Putamen (tissue), 1 donor: ENCODE results near the gene STRBP.

Source experiments
- DNase-seq: peaks from one replicate; pipeline ENCODE4 v3.0.0-alpha.2; 2016; ENCODE audit warnings: low spot score

Gene STRBP

DNA sequence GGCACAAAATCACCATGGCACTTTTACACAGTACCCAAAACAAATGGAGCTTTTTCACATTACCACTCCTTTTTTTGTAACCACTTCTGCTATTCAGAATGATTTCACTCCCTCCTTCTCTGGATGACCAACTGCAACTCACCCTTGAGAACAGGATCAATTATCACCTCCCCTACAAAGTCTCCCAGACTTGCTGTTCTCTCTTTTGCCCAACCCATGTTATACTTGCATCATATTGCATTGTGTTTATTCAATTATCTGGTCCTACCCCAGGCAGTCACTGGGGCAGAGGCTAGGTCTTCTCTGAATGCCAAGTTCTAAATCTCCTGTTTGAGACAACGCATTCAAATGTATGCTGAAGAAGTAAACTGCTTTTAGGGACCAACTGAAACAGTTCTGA, 139.0 kb downstream of the STRBP start:
- DNase-seq = no peak

DNA sequence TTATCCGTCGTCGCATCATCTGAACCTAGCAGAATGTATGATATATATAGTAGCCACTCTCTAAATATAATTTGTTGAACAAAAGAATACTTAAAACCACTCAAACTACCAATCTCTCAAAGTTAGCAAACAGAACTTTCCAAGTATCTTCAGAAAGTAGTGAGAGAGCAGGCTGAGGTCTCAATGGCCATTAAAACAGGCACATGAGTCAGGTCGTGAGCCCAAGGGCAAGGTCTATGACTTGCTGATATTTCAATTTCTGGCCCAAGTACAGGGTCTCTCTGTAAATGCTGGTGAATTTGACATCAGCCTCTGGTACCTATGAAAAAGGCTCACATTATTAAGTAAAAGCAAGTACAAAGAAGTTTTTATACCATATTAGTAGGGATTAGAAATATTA, 139.8 kb downstream of the STRBP start:
- no peak for DNase-seq

DNA sequence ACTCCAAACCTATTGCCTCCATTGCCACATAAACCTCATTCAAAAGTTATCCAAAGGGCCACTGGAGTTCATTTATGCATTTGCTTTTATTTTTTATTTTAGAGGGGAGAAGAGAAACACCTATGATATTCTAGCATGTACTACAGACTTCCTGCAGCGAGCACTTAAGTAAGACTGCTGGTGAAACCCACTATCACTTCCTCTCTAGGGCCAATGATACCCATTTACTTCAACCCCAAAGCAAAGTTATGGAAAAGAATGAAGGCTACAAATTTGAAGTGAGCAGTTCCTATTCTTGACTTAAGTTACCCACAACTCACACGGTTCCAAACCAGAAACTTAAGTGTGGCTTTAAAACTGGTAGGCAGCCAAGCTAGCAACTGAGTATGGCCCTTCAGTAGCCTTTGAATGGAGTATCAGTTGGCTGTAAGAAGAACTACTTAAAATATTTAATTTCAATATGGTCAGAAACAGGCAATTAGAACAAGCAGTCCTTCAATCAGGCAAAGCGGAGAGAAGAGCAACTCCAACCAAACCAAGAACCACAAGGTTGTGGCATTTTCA, 140.8 kb downstream of the STRBP start:
- no peak for DNase-seq

DNA sequence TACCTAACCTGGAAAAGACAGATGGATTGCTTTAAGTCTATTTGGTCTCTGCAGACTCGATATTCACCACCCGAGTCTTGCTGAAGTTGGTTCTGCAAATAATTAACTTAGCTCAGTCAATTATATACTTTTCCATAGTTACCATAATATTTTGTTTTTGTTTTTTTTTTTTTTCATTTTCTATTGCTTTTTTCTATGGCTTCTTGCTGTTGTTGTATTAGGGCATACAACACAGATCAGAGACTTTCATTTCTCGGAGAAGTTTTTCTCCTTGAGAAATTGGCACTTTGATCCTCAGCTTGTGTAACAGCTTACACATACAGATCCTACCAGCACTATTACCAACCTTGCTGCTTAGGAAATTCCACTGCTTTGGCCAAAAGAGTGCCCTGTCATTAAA, 146.9 kb downstream of the STRBP start:
- DNase-seq = no peak

DNA sequence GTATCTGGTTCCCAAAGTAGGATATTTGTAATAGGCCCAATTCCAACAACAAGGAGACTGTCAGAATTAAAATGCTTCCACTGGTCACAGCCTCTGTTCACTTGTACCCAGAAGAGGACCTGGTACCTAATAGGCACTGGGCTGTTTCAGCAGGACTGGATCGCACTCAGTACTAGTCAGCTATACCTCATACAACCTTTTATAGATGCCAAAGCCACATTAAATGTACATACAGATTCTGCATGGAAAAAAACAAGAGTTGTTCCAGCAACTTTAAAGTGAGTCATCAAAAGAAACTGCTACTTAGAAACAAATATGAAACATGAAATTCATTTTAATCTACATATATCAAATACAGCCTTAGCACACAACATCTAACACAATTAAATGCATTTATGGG, 147.4 kb downstream of the STRBP start:
- DNase-seq = no peak

DNA sequence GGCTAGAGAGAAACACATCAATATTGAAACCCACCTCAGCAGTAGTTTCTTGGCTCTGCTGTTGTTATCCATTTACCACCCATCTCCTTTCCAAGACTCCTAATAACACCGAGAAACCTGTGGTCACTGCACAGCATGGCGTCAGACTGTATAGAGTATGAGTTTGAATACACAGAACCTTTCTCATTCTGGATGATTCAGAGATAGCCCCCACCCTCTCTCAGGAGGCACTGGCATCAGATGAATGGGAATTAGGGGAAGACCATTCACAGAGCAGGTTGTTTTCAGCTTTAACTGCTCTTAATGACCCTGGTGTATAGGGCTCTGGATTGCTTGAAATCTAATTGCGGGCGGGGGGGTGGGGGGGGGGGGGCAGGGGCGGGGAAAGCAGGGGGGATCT, 148.3 kb downstream of the STRBP start:
- DNase-seq = no peak

DNA sequence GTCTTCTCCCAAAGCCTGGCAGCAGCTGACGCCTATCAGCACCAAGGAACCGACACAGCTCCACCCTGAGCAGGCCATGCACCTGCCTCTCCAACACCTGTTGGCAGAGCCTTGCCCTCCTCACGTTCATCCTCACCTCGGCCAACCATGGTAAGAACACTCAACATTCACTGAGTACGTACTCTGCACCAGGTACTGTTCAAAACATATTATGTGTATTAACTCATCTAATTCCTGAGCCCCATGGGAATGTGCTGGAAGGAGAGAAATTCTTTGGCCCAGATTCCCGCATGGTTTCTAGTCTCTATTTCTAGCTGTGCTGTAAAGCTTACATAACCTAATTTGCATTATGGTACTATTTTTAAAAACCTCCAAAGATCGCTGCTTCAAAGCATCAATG, 148.8 kb downstream of the STRBP start:
- DNase-seq = peak; percentile 71

DNA sequence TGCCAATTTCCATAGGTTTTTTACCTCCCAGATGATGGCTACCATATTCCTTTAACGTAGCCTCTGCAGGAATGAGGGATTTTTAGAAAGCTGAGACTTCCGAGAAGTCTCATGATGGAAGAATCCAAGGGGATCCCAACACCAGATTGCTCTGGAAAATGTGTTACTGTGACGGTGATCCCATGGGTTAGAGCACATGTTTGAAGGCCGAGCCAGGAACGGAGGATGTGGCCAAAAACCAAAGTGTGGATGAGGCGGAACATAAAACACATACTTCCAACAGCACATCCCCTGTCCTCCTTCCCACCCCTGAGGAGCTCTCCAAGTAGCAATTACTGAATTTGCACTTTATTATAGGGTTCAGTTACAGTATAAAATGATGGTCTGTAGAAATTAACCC, 152.3 kb downstream of the STRBP start:
- DNase-seq = no peak

DNA sequence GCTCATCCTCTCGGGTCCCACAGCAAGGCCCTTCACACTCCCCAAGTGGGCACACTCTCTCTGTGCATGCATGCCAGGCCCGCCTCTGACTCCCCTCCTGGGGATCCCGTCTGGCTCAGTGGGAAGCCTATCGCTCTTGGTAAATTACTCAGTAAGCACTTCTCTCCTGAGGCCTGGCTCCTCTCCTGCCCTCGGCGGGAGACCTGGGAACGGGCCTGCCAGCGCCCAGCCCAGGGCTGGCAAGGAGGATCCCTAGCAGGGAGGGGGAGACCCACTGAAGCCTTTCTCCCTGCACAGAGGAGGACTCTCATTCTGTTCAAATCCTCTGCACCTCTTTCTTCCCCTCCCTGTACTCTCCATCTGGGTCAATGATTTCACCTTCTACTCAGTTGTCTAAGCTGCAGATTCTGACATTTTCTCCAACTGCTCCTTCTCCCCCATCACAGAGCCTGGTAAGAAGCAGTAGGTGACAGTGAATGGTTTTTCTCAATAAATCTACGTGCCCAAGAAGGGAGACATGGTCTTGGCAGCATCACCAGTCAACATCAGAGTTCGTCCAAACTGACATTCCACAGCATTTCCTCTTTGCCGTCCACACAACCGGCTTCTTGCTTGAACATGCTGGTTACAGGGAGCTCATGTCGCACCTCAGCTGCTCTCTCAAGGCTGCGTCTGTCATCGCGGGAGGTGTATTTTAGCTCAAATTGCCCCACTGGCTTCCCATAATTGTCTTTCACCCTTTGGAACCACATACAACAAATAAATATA, 153.1 kb downstream of the STRBP start:
- no peak for DNase-seq

DNA sequence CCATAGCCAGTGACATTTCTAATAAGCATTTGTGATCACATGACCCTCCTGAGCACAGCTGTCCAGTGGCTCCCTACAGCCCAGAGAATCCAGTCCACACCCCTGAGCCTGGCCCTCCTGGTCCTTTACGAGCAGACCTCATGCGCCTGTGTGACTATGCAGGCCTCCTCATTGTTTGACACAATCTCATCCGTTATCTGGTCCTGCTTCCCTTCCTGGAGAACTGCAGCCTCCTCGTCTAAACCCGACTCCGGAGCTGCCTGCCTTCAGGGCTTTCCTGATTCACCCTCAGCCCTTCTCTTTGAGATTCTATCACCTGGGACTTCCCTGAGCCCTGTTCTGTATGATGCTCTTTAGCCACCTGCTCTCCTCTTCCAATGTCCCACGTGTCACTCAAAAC, 155.2 kb downstream of the STRBP start:
- no peak for DNase-seq

DNA sequence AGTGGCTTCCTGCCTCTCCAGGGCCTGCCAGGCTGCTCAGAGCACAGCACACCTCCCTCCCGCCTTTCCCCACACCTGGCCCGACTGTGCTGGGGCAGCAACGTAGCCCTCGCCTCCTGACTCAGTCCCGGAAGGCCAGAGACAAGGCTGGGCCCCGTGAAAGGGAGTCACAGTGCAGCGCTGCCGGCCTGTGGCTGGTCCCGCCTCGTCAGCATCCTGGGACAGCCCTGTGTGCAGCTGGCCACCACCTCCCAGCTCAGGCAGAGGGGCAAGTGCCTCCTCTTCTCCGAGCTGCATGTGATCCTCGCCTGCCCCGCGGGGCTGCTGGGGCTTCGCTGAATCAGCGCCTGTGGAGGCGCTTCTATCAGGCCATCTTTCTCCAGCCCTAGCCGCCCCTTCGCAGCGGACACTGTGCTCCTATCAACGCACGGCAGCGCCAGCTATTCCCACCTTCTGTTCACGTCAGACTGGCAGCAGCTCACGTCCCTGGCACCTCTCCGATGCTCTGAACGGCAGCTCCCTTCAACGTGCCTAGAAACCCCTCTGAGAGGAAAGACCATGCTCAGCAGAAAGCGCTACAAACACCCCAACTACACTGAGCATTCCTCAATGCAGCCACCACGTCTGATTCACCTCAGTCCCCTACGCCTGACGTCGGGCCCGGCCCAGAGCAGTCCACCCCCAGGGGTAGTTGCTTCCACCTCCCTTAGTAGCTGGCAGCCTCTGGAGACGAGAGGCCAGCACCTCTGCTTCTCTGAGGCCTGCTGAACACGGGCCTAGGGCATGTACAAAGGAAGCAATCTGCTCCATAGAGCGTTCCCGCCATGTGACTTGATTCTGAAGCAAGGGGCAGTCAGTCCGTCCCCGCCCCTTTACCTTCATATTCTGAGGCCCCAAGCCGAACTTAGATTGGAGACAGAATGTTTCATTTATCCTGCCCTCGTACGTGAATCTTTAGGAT, 156.1 kb downstream of the STRBP start:
- DNase-seq = no peak

DNA sequence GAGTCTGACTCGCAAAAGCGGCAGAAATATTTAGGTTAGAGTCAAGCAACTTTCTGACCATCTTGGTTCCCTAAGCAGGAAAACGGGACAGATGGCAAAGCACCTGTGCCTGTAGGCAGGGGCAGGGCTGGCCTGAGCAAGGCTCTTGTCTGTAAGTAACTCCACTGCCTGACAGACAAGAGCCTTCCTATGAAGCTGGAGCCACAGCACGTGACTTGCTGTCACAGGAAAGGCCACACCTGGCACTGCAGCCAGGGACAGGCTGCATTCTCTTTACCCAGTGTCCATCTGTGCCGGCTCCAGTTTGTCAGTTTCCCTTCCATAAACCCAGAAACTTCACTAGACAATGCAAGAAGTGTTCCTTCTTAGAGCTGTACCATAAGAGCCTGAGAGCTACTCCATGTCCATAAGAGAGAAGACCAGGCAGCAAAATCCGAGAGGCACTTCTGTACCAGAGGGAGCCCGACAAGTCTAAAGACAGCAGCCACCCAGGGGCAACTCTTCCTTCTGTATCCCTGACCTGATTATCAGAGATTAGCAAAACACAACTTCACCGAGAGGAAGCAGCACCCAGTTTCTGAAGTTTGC, 156.9 kb downstream of the STRBP start:
- DNase-seq = no peak

DNA sequence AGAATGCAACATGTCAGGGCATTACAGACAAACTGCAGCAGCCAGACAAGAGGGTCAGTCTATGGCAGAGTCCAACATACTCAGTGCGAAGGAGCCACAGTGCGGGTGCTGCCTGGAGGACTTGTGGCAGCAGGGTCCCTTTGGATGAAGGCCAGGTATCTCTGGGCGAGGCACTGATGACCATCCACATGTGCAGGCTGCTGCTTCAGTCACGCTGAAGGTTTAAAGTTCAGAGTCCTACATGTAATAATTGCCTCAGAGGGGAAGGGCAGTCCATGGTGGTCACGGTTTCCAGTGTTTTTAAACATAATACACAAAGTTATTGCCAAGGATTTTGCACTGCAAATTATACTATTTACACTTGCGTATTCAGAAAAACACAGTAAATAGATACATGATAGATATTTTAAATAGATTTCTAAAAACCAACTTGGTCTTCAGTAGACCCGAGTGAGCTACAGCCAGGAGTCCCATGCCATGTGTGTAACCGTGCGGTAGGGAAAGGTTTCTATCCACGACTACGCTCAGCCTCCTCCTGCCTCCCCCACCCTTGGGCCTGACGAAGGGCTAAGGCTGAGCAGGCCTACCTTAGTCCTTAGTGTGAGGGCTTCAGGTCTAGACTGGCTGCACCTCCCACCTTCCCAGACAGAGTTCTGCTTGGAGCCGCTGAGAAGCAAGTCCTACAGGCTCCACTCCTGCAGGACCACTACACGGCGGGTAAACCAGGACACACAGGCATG, 158.7 kb downstream of the STRBP start:
- no peak for DNase-seq

DNA sequence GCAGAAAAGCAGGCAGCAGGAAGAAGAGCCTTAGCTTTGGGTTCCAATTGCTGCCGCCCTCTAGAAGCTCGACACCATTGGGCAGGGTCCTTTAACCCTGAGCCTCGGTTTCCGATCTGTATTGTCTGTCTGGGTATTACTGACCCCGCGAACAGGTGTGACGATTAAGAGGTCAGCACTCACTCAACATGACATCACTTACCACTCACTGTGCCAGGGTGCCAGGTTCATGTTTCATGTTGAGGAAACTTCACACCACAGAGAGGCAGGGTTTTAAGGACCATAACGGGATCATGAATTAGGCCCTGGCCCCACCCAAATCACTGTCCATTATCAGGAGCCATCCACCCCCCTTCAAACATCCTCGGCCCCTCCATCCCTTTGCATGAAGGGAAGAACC, 159.4 kb downstream of the STRBP start:
- DNase-seq = no peak

DNA sequence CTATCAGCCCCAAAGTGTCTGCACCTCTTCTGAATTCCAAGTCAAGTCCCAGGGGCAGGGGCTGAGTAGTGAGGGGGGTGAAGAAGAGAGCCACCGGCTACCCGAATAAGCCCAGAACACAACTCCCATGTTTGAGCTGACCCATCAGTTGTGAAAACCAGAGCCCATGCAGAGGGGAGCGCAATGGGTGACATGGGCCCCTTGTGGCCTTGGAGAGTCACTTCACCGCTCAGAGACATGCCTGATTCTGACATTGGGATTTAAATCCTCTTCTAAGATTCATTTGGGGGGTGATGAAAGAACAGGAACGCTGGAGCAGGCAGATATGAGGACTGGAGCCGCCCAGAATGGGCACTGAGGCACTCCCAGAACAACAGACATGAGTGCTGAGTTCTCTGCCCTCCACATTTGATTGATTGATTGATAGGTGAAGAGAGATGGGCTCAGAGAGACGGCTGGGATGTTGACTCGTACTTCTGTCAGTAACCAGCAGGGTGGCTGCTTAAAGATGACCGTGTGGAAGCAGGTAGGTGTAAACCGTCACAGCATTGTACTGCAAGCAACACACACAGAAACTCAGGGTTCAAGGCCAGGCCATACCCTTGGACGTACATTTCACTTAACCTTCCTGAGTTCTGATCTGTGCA, 160.6 kb downstream of the STRBP start:
- no peak for DNase-seq

DNA sequence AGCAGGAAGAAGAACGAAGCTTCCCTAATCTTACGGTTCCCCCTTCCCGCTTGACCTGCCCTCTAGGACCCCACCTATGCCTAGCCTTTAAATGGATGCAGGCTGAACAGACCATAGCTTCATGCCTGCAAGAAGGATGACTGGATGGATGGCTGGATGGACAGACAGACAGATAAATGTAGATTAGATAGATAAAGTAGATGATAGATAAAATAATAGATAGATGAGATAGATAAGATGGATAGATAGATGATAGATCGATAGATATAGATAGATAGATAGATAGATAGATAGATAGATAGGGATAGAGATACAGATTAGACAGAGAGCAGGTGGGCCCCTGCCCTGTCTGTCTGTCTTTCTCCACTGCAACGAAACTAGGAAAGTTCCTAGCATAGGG, 162.9 kb downstream of the STRBP start:
- no peak for DNase-seq

DNA sequence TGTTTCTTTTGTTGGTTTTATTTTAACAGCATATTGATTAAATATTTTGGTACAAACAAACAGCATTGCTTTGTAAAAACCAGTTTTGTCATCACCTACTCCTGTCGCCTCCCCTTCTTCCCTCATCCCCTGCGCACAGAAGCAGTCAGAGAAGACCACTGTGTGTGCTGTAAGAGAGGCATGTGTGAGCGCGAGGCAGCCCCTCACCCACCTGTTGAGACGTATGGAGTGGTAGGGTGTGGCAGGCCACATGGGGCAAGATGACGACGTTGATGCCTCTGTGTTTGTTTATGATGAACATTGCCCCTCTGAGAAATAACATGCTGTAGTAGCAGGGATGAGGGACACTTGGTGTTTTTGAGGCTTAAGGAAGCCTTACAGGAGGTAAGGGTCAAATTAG, 163.6 kb downstream of the STRBP start:
- DNase-seq = no peak

DNA sequence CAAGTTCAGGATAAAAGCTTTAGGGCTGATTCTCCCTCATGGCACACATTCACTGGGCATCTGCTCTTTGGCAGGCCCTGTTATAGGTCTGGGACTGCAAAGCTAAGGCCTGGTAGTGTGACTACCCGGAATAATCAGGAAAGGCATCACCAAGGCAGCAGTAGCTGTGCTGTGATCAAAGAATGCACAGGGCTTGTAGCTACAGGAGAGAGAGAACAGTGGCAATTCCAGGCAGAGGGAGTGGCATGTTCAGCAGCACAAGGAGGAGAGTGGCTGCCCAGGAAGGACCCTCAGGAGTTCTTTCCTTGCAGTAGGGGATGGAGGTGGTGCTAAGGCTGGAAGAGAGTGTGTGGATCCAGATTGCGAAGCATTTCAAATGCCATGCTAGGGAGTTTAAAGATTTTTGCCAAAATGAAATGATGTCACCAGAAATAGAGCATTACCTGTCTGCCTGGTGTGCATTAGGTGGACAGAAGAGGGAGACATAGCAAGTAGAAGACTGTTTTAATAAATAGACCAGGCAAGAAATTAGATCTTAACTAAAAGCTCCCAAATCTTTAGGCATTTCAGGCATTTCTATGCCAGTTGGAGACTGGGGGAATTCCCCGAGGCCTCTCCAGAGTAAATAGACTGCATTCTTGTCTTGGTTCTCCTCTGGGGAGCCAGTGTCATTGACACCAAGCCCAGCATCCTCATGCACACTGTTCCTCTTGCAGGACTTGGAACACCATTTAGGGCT, 165.8 kb downstream of the STRBP start:
- DNase-seq = no peak

DNA sequence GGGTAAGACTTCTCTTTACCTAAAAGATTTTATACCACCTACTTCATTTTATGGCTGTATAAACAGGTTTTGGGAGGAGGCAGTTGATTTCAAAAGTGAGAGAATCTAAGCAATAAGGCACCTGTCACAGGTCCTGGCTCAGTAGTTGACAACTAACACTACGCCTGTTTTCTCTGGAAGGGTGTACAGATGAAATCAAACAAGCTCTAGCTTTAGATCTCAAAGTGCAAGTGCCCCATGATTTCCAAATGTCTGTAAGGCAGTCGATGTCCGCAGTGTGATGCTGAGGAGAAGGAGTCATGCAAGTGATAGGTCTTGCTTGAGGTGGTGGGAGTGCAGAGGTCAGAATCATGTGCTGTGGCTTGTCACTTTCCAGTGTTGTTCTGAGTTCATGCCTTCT, 168.8 kb downstream of the STRBP start:
- DNase-seq = no peak

DNA sequence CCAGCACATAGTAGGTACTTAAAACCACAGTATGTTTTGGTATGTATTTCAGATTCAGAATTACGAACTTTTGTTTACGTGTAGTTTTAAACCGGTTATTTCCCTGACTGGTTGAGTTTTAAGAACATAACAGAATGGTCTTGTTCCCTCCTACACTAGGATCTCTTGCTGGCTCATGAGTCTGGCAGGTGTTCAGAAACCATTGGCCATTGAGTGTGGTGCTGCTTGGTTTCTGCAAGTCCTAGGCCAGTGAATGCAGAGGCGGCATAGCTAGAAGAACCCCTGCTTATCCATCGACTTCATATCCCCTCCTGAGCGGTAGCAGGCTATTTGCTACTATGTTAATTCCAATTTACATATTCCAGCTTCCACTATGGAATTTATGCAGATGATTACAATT, 169.3 kb downstream of the STRBP start:
- no peak for DNase-seq

DNA sequence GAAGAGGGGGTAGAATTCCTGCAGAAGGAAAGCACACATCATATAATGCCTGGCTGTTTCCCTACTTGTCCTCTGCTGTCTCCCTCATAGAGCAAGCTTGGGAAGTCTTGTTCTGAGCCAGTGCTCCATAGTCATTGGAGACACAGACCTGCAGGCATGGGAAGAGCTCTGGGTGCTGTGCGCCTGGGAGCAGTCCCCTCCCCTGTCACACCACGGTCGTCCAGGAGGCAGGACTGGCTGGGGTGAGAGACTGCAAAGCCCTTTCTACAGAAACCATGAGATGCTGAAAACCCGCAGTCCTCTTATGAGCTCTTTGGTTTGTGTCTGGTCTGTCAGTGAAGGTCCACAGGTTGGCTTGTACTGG, 170.3 kb downstream of the STRBP start:
- DNase-seq = no peak
